Activated T-cell treated with anti-CD3 and anti-CD28 coated beads, Interleukin-2, amount 50 U/mL, for 4 hours (primary cell): Measurements from ENCODE around the gene PLCB1. TPM values are rescaled to one million over a fixed set of nuclear protein-coding genes. Genes with fewer than 3 reads are reported as not detected.

Experiments
- ATAC-seq, 2 donors: fragments of 200-7000 bp; cut with Tn5 transposase; one replicate each; pipeline ENCODE4 v1.10.0; 2021
- DNase-seq: peaks from one replicate; pipeline ENCODE4 v3.0.0-alpha.2; 2020
- H3K27me3 Mint-ChIP-seq: one replicate; pipeline ENCODE4 v1.8.0; 2021; ENCODE audit warnings: low read depth, mixed read lengths
- H3K36me3 Mint-ChIP-seq: one replicate; pipeline ENCODE4 v1.8.0; 2022; ENCODE audit warnings: mixed read lengths; ENCODE audit not compliant: insufficient read depth
- H3K4me1 Mint-ChIP-seq: one replicate; pipeline ENCODE4 v1.8.0; 2021; ENCODE audit warnings: low read depth, mixed read lengths
- H3K4me3 Mint-ChIP-seq: one replicate; pipeline ENCODE4 v1.8.0; 2021; ENCODE audit warnings: mild to moderate bottlenecking, moderate library complexity, mixed read lengths
- H3K9me3 Mint-ChIP-seq: one replicate; pipeline ENCODE4 v1.8.0; 2021; ENCODE audit warnings: mixed read lengths
- total RNA-seq, 3 donors: library from RNA; stranded (reverse); gene quantifications; one replicate each; pipeline ENCODE4 v1.2.1, GENCODE V29; 2021

The PLCB1 gene
- total RNA-seq, 3 donors from 2014 or later = 0.91 to 6.0 (median 2.8) TPM

- H3K4me3 Mint-ChIP-seq = no peak overlapping the region
- DNase-seq (no peak), ATAC-seq (no peak)
- H3K4me1 Mint-ChIP-seq = peaks cover 7% of the 10 kb centered on the region
- H3K36me3 Mint-ChIP-seq = peaks cover 2% of the 10 kb centered on the region
- H3K9me3 Mint-ChIP-seq = peaks cover 1% of the 10 kb centered on the region
- no peaks in the 10 kb centered on the region for H3K27me3 Mint-ChIP-seq
Observed at GRCh38 chr20:8671370-8671961, 539.4 kb downstream of the PLCB1 start.

DNA sequence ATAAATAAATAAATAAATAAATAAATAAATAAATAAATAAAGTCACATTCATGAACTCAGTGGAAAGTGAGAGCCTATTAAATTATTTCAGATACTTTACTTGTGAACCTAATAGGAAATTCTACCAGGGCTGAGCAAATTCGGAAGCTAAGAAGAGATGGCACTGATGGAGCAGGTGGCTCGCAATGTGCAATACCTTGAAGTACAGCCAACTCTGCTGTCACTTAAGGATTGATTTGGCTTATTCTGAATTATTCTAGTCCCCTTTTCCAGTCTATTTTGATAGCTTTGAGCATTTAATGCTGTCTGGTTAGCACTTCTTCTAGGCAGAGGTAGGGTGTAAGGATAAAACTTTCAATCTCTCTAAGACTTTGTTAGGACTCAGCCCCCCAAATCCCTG is 541.0 kb downstream of the PLCB1 start:
- ATAC-seq (no peak), DNase-seq (no peak)
- Mint-ChIP-seq H3K27me3 (no peaks in the 10 kb centered on the region), H3K4me3 (no peak overlapping the region), H3K4me1 (peaks cover 7% of the 10 kb centered on the region), H3K36me3 (peaks cover 2% of the 10 kb centered on the region), H3K9me3 (peaks cover 11% of the 10 kb centered on the region)

GRCh38 chr20:8675896-8676295 is 543.8 kb downstream of the PLCB1 start:
- no peaks in the 10 kb centered on the region for H3K27me3 Mint-ChIP-seq
- DNase-seq (no peak), ATAC-seq (no peak)
- peaks cover 11% of the 10 kb centered on the region for H3K9me3 Mint-ChIP-seq
- no peak overlapping the region for H3K4me3 Mint-ChIP-seq
- no peaks in the 10 kb centered on the region for H3K4me1 Mint-ChIP-seq
- peaks cover 2% of the 10 kb centered on the region for H3K36me3 Mint-ChIP-seq

- Mint-ChIP-seq H3K27me3 (no peaks in the 10 kb centered on the region), H3K4me3 (no peak overlapping the region), H3K36me3 (peaks cover 2% of the 10 kb centered on the region), H3K9me3 (peaks cover 11% of the 10 kb centered on the region), H3K4me1 (no peaks in the 10 kb centered on the region)
- no peak for DNase-seq
- no peak for ATAC-seq
Observed at GRCh38 chr20:8678098-8678776, 546.2 kb downstream of the PLCB1 start.

GRCh38 chr20:8689337-8689736 is 557.3 kb downstream of the PLCB1 start:
- DNase-seq = no peak
- Mint-ChIP-seq H3K4me1 (no peaks in the 10 kb centered on the region), H3K4me3 (no peak overlapping the region), H3K27me3 (no peaks in the 10 kb centered on the region), H3K36me3 (peaks cover 12% of the 10 kb centered on the region), H3K9me3 (peaks cover 6% of the 10 kb centered on the region)
- ATAC-seq = no peak

DNA sequence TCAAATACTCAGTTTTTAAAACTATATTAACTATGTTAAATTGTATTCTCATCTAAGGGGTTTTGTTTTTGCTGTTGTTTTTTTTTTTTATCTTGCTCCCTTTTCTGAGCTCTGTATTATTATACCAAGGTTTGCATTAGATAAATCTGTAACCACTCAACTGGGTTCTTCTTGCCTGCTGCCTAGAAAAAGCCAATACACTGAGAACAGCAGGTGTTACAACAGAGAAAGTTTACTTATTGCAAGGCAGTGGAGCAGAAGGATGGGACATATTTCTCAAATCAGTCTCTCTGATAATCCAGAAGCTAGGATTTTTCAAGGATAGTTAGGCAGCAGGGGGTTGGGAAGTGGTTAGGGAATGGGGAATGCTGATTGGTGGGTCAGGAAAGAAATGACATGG is 558.0 kb downstream of the PLCB1 start:
- Mint-ChIP-seq H3K9me3 (peaks cover 6% of the 10 kb centered on the region), H3K4me3 (no peak overlapping the region), H3K4me1 (no peaks in the 10 kb centered on the region), H3K36me3 (peaks cover 8% of the 10 kb centered on the region), H3K27me3 (no peaks in the 10 kb centered on the region)
- DNase-seq = no peak
- no peak for ATAC-seq

DNA sequence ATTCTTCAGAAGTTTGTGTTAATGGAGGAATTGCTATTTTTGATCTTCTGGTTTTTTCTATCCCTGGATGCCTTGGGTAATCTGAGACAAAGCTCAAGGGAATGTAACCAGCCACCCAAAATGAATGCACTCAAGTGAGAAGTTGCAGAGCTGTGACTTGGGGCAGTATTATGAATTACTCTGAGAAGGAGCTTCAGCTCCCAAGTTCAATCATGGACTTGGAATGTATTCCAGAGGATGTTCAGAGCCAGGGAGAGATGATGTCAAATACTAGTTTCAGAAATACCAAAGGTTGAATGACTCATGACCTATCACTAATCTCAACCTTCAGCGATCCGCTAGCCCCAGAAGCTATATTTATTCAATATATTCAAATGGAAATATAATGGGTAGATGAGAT is 561.6 kb downstream of the PLCB1 start:
- no peak for ATAC-seq
- Mint-ChIP-seq H3K4me1 (no peaks in the 10 kb centered on the region), H3K4me3 (no peak overlapping the region), H3K27me3 (no peaks in the 10 kb centered on the region), H3K36me3 (no peaks in the 10 kb centered on the region), H3K9me3 (peaks cover 6% of the 10 kb centered on the region)
- DNase-seq = no peak

DNA sequence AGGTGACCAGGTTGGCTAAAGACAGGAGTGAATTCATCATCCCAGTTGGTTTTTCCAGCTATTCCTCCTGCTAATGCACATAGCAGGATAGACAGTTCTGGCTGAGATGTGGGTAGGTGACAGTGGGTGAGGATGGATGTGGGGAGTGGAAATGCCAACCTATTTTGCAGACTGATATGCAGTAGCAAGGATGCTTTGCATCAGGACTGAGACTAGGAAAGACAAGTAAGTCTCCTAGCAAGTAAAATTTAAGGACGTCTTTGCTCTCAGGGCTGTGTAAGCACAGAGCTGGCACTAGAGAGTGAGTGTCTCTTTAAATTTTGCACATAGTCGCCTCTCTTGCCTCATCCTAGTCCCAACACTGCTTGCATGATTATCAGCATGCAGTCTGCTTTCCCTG is 568.7 kb downstream of the PLCB1 start:
- Mint-ChIP-seq H3K9me3 (no peaks in the 10 kb centered on the region), H3K4me1 (no peaks in the 10 kb centered on the region), H3K36me3 (peaks cover 2% of the 10 kb centered on the region), H3K27me3 (no peaks in the 10 kb centered on the region), H3K4me3 (no peak overlapping the region)
- DNase-seq (no peak), ATAC-seq (no peak)

GRCh38 chr20:8706961-8707700 is 575.1 kb downstream of the PLCB1 start:
- Mint-ChIP-seq H3K4me3 (no peak overlapping the region), H3K9me3 (no peaks in the 10 kb centered on the region), H3K36me3 (peaks cover 2% of the 10 kb centered on the region), H3K4me1 (no peaks in the 10 kb centered on the region), H3K27me3 (no peaks in the 10 kb centered on the region)
- no peak for ATAC-seq
- no peak for DNase-seq

DNA sequence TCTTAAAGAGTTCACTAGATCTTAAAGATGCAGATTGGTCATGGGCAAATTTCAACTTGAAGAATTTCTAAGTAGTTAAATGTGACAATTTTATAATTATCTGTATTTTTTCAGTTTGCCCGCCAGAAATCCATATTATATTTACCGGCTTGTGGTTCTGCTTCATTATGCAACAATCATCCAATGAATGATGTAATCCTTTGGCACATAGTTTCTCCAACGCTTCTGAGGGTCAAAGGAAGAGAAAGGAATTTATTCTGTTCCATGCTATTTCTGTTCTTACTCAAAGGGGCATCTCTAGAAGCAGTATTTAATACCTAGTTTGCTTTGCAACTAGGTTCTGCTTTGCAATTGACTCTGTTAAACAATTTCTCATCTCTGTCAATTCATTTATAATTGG is 577.6 kb downstream of the PLCB1 start:
- peaks cover under 1% of the 10 kb centered on the region for H3K36me3 Mint-ChIP-seq
- no peaks in the 10 kb centered on the region for H3K27me3 Mint-ChIP-seq
- ATAC-seq = no peak
- H3K4me1 Mint-ChIP-seq = no peaks in the 10 kb centered on the region
- H3K9me3 Mint-ChIP-seq = no peaks in the 10 kb centered on the region
- no peak overlapping the region for H3K4me3 Mint-ChIP-seq
- DNase-seq = no peak

DNA sequence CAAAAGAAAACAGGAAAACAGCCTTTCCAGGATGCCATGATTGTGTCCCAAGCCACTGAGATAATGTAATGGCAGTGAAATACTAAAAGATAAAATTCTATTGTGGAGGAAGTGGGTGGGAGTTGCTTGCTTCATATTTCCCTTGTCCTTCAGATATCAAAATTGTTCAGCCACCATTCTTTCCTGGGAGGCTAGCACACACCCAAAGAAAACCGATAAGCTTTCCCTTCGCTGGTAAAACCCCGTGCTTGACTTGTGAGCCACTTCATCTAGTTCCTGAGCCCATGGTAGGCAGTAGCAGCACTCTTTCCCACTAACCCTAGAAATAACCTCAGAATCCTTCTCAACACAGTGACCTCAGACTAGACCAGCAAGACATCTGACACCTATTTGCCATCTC is 579.4 kb downstream of the PLCB1 start:
- H3K4me3 Mint-ChIP-seq = no peak overlapping the region
- DNase-seq (no peak), ATAC-seq (no peak)
- no peaks in the 10 kb centered on the region for H3K4me1 Mint-ChIP-seq
- H3K9me3 Mint-ChIP-seq = no peaks in the 10 kb centered on the region
- H3K36me3 Mint-ChIP-seq = no peaks in the 10 kb centered on the region
- no peaks in the 10 kb centered on the region for H3K27me3 Mint-ChIP-seq

GRCh38 chr20:8714206-8714605 is 582.1 kb downstream of the PLCB1 start:
- Mint-ChIP-seq H3K27me3 (no peaks in the 10 kb centered on the region), H3K4me3 (no peak overlapping the region), H3K36me3 (no peaks in the 10 kb centered on the region), H3K4me1 (no peaks in the 10 kb centered on the region), H3K9me3 (no peaks in the 10 kb centered on the region)
- DNase-seq (no peak), ATAC-seq (no peak)

- H3K27me3 Mint-ChIP-seq = no peaks in the 10 kb centered on the region
- ATAC-seq (no peak), DNase-seq (no peak)
- H3K36me3 Mint-ChIP-seq = no peaks in the 10 kb centered on the region
- no peak overlapping the region for H3K4me3 Mint-ChIP-seq
- no peaks in the 10 kb centered on the region for H3K9me3 Mint-ChIP-seq
- no peaks in the 10 kb centered on the region for H3K4me1 Mint-ChIP-seq
Observed at GRCh38 chr20:8718279-8718678, 586.2 kb downstream of the PLCB1 start.

- DNase-seq (no peak), ATAC-seq (no peak)
- H3K4me1 Mint-ChIP-seq = no peaks in the 10 kb centered on the region
- no peaks in the 10 kb centered on the region for H3K36me3 Mint-ChIP-seq
- no peaks in the 10 kb centered on the region for H3K27me3 Mint-ChIP-seq
- no peak overlapping the region for H3K4me3 Mint-ChIP-seq
- no peaks in the 10 kb centered on the region for H3K9me3 Mint-ChIP-seq
Observed at GRCh38 chr20:8720089-8720488, 588.0 kb downstream of the PLCB1 start.

GRCh38 chr20:8721098-8721497 is 589.0 kb downstream of the PLCB1 start:
- no peak for ATAC-seq
- H3K4me3 Mint-ChIP-seq = no peak overlapping the region
- H3K9me3 Mint-ChIP-seq = no peaks in the 10 kb centered on the region
- H3K4me1 Mint-ChIP-seq = no peaks in the 10 kb centered on the region
- no peaks in the 10 kb centered on the region for H3K27me3 Mint-ChIP-seq
- no peak for DNase-seq
- no peaks in the 10 kb centered on the region for H3K36me3 Mint-ChIP-seq
